HEK293 (cell line): ENCODE results near the gene RPL3.

Source experiments
- GLI4 ChIP-seq: fragments of 450-650 bp; formaldehyde crosslinking; IDR thresholded peaks from 2 replicates; pipeline ENCODE4 v1.5.1; 2016; ENCODE audit warnings: missing biosample characterization, missing genetic modification characterization
- PATZ1 ChIP-seq: fragments of 450-650 bp; formaldehyde crosslinking; IDR thresholded peaks from 2 replicates; pipeline ENCODE4 v1.5.1; 2016; ENCODE audit warnings: missing biosample characterization, missing genetic modification characterization
- ZNF274 ChIP-seq, 2 experiments: fragments of 200-500 bp in 1 of 2; fragments of 450-650 bp in 1 of 2; sonication (Bioruptor generic) in 1 of 2; formaldehyde crosslinking in 1 of 2; IDR thresholded peaks; 2 replicates each; pipeline versions ENCODE4 v1.5.1 to v1.6.1; 2014 to 2016; ENCODE audit warnings: borderline replicate concordance in 1 of 2, inconsistent platforms in 1 of 2, low read length in 1 of 2, missing biosample characterization in 1 of 2, missing genetic modification characterization in 1 of 2
- TF ChIP-seq, protein P1 (sequence below): fragments of 450-650 bp; formaldehyde crosslinking; IDR thresholded peaks from 2 replicates; pipeline ENCODE4 v1.5.1; 2016; ENCODE audit warnings: missing biosample characterization, missing genetic modification characterization
- TF ChIP-seq, protein P2 (sequence below): fragments of 450-650 bp; formaldehyde crosslinking; IDR thresholded peaks from 2 replicates; pipeline ENCODE4 v1.5.1; 2016; ENCODE audit warnings: missing biosample characterization, missing genetic modification characterization

- no peak for TF ChIP-seq PATZ1 (tag by site-specific recombination)
- TF ChIP-seq ZNF274 (IDR thresholded peaks at IDR 0.05; ENCODE audit: low read length): no peak
- no peak for TF ChIP-seq ZNF274 (tag by site-specific recombination; IDR thresholded peaks at IDR 0.05; ENCODE audit: borderline replicate concordance)
- TF ChIP-seq, protein P1, sequence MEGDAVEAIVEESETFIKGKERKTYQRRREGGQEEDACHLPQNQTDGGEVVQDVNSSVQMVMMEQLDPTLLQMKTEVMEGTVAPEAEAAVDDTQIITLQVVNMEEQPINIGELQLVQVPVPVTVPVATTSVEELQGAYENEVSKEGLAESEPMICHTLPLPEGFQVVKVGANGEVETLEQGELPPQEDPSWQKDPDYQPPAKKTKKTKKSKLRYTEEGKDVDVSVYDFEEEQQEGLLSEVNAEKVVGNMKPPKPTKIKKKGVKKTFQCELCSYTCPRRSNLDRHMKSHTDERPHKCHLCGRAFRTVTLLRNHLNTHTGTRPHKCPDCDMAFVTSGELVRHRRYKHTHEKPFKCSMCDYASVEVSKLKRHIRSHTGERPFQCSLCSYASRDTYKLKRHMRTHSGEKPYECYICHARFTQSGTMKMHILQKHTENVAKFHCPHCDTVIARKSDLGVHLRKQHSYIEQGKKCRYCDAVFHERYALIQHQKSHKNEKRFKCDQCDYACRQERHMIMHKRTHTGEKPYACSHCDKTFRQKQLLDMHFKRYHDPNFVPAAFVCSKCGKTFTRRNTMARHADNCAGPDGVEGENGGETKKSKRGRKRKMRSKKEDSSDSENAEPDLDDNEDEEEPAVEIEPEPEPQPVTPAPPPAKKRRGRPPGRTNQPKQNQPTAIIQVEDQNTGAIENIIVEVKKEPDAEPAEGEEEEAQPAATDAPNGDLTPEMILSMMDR (tag by site-specific recombination): no peak
- TF ChIP-seq, protein P2, sequence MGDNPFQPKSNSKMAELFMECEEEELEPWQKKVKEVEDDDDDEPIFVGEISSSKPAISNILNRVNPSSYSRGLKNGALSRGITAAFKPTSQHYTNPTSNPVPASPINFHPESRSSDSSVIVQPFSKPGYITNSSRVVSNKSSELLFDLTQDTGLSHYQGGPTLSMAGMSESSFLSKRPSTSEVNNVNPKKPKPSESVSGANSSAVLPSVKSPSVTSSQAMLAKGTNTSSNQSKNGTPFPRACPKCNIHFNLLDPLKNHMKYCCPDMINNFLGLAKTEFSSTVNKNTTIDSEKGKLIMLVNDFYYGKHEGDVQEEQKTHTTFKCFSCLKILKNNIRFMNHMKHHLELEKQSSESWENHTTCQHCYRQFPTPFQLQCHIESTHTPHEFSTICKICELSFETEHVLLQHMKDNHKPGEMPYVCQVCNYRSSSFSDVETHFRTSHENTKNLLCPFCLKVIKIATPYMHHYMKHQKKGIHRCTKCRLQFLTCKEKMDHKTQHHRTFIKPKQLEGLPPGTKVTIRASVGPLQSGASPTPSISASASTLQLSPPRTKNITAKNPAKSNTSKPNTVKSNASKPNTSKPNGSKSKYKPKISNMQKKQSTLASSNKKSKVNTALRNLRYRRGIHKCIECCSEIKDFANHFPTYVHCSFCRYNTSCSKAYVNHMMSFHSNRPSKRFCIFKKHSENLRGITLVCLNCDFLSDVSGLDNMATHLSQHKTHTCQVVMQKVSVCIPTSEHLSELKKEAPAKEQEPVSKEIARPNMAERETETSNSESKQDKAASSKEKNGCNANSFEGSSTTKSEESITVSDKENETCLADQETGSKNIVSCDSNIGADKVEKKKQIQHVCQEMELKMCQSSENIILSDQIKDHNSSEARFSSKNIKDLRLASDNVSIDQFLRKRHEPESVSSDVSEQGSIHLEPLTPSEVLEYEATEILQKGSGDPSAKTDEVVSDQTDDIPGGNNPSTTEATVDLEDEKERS: no peak
- TF ChIP-seq GLI4 (tag by site-specific recombination): no peak
These were observed 49.1 kb downstream of the RPL3 start for GRCh38 chr22:39270280-39270679.
